ENCODE results near the gene KRTAP5-7.
"Not testable (repeated sequence)": the region's sequence is repeated elsewhere in the genome, so short reads cannot be mapped to it uniquely, and the experiment has no call there.

Gene KRTAP5-7

GRCh38 chr11:71526796-71527575, at the start of gene KRTAP5-7:
Gene KRTAP5-7 (plus strand): TSS chr11:71527267. CDS start chr11:71527301, 34 bp downstream.
- DNase-seq = not testable (repeated sequence)

- no peak for DNase-seq
These were observed 49.2 kb upstream of the KRTAP5-7 start for GRCh38 chr11:71477641-71478527.

GRCh38 chr11:71478528-71478840, 48.6 kb upstream of the KRTAP5-7 start:
- DNase-seq = no peak

- DNase-seq = no peak
These were observed 45.7 kb upstream of the KRTAP5-7 start for GRCh38 chr11:71481101-71481960.

- no peak for DNase-seq
These were observed 44.9 kb upstream of the KRTAP5-7 start for GRCh38 chr11:71482216-71482615.

GRCh38 chr11:71482746-71483364, 44.2 kb upstream of the KRTAP5-7 start:
- no peak for DNase-seq

- no peak for DNase-seq
These were observed 43.4 kb upstream of the KRTAP5-7 start for GRCh38 chr11:71483692-71484091.

- DNase-seq = no peak
These were observed 42.6 kb upstream of the KRTAP5-7 start for GRCh38 chr11:71484248-71485062.

- no peak for DNase-seq
These were observed 42.0 kb upstream of the KRTAP5-7 start for GRCh38 chr11:71485063-71485399.

- no peak for DNase-seq
These were observed 41.6 kb upstream of the KRTAP5-7 start for GRCh38 chr11:71485466-71485865.

- no peak for DNase-seq
These were observed 40.7 kb upstream of the KRTAP5-7 start for GRCh38 chr11:71486320-71486719.

- no peak for DNase-seq
These were observed 38.3 kb upstream of the KRTAP5-7 start for GRCh38 chr11:71488681-71489270.

- no peak for DNase-seq
These were observed 37.6 kb upstream of the KRTAP5-7 start for GRCh38 chr11:71489311-71490043.

GRCh38 chr11:71490044-71490730, 36.9 kb upstream of the KRTAP5-7 start:
- DNase-seq = no peak

GRCh38 chr11:71490731-71491390, 36.2 kb upstream of the KRTAP5-7 start:
- no peak for DNase-seq

- DNase-seq = no peak
These were observed 35.5 kb upstream of the KRTAP5-7 start for GRCh38 chr11:71491531-71491930.

- no peak for DNase-seq
These were observed 35.1 kb upstream of the KRTAP5-7 start for GRCh38 chr11:71491940-71492339.

- no peak for DNase-seq
These were observed 31.5 kb upstream of the KRTAP5-7 start for GRCh38 chr11:71495286-71496230.
